ENCODE data around the gene UNC5C. TPM values are rescaled to one million over a fixed set of nuclear protein-coding genes. Genes with fewer than 3 reads are reported as not detected.
A peak's percentile ranks its signal among the peaks of the same experiment; 100 is the strongest.

The UNC5C gene
- total RNA-seq, 1 donor from 2014 or later: 43.8 TPM

- Mint-ChIP-seq H3K27me3 (no peaks in the 10 kb centered on the region), H3K4me1 (ENCODE audit: low read depth) (peaks cover 11% of the 10 kb centered on the region), H3K9me3 (ENCODE audit: low read depth) (peaks cover 5% of the 10 kb centered on the region), H3K4me3 (ENCODE audit: low read depth) (no peak overlapping the region), H3K27ac (no peak overlapping the region), H3K36me3 (ENCODE audit: insufficient read depth) (peaks cover 28% of the 10 kb centered on the region)
- DNase-seq (ENCODE audit: low spot score, unreplicated experiment): no peak
- no peak for TF ChIP-seq CTCF (IDR thresholded peaks at IDR 0.05; ENCODE audit: unreplicated experiment)
Observed at GRCh38 chr4:95295157-95295556, 253.6 kb downstream of the UNC5C start.

DNA sequence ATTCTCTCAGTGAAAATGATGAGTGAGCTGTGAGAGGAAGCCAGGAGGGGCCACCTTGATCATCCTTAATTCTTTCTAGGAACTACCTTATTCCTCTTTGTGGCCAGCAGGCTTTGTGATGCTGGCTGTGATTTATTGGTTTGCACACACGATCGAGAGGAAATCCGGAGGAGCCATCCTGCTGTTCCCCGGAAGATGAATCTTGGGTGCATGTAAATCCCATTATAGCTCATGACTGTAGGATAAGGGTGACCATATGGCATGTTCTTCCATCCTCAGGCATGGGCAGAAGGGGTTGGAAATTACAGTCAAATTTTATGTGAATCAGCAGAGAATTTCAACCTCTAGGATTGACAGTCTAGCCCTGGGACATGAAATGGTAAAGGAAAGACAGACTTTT, 254.5 kb downstream of the UNC5C start:
- Mint-ChIP-seq H3K27ac (no peak overlapping the region), H3K9me3 (ENCODE audit: low read depth) (no peaks in the 10 kb centered on the region), H3K4me3 (ENCODE audit: low read depth) (no peak overlapping the region), H3K4me1 (ENCODE audit: low read depth) (peaks cover 14% of the 10 kb centered on the region), H3K36me3 (ENCODE audit: insufficient read depth) (peaks cover 21% of the 10 kb centered on the region), H3K27me3 (no peaks in the 10 kb centered on the region)
- no peak for TF ChIP-seq CTCF (IDR thresholded peaks at IDR 0.05; ENCODE audit: unreplicated experiment)
- DNase-seq (ENCODE audit: low spot score, unreplicated experiment): no peak

- Mint-ChIP-seq H3K4me3 (ENCODE audit: low read depth) (no peak overlapping the region), H3K4me1 (ENCODE audit: low read depth) (peaks cover 21% of the 10 kb centered on the region), H3K27me3 (no peaks in the 10 kb centered on the region), H3K9me3 (ENCODE audit: low read depth) (peaks cover 5% of the 10 kb centered on the region), H3K27ac (no peak overlapping the region), H3K36me3 (ENCODE audit: insufficient read depth) (peaks cover 15% of the 10 kb centered on the region)
- TF ChIP-seq CTCF (IDR thresholded peaks at IDR 0.05; ENCODE audit: unreplicated experiment): no peak
- no peak for DNase-seq (ENCODE audit: low spot score, unreplicated experiment)
Observed at GRCh38 chr4:95293014-95293413, 255.8 kb downstream of the UNC5C start.

- H3K27me3 Mint-ChIP-seq: no peaks in the 10 kb centered on the region
Observed at GRCh38 chr4:95290702-95291101, 258.1 kb downstream of the UNC5C start.

DNA sequence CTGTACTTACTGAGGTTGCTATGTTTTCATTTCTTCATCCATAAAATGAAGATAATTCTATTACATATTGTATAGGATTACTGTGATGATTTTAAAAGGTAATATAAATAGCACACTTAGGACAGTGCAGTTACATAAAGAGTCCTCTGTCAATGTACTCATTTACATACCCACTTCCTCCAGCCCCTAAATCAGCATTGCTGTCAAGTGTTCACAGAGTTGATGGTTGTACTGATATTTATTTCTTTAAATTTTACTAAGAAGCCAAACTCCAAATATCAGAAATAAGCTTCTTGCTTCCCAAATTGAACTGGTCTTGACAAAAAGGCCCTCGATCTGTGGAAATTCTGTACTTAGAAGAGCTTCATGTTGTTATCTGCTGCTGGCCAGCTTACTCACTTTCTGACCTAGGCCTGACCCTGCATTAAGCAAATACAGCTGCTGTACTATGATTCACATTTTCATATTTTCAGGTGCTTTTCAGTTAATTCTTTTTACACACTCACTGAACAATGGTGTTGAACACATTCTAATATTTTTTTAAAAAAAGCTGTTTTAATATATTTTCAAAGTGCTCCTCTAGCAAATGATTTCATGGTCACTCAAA, 259.6 kb downstream of the UNC5C start:
- H3K27me3 Mint-ChIP-seq: no peaks in the 10 kb centered on the region
- TF ChIP-seq CTCF (IDR thresholded peaks at IDR 0.05; ENCODE audit: unreplicated experiment): no peak
- peaks cover 6% of the 10 kb centered on the region for H3K36me3 Mint-ChIP-seq (ENCODE audit: insufficient read depth)
- peak overlapping the region; percentile 86 for H3K27ac Mint-ChIP-seq
- H3K4me3 Mint-ChIP-seq (ENCODE audit: low read depth): no peak overlapping the region
- H3K4me1 Mint-ChIP-seq (ENCODE audit: low read depth): peaks cover 23% of the 10 kb centered on the region
- peaks cover 5% of the 10 kb centered on the region for H3K9me3 Mint-ChIP-seq (ENCODE audit: low read depth)
- no peak for DNase-seq (ENCODE audit: low spot score, unreplicated experiment)

More at GRCh38 chr4:95290702-95291101, 258.1 kb downstream of the UNC5C start:
- DNase-seq (ENCODE audit: low spot score, unreplicated experiment): no peak
- no peak for TF ChIP-seq CTCF (IDR thresholded peaks at IDR 0.05; ENCODE audit: unreplicated experiment)
- Mint-ChIP-seq H3K4me1 (ENCODE audit: low read depth) (peaks cover 23% of the 10 kb centered on the region), H3K4me3 (ENCODE audit: low read depth) (no peak overlapping the region), H3K27ac (peak overlapping the region; percentile 44), H3K9me3 (ENCODE audit: low read depth) (peaks cover 5% of the 10 kb centered on the region), H3K36me3 (ENCODE audit: insufficient read depth) (peaks cover 8% of the 10 kb centered on the region)

All from progenitor cell of endocrine pancreas (in vitro differentiated cells).